ENCODE data around the gene SND1.

Gene SND1

GRCh38 chr7:127651556-127652332 is at the start of gene SND1:
SND1 (plus strand) TSS chr7:127652194; CDS start chr7:127652374, 180 bp downstream.
- peak; percentile 98 for DNase-seq

GRCh38 chr7:127608446-127608845 is 43.5 kb upstream of the SND1 start:
- DNase-seq = no peak

GRCh38 chr7:127609297-127609696 is 42.7 kb upstream of the SND1 start:
- no peak for DNase-seq

GRCh38 chr7:127612263-127612662 is 39.7 kb upstream of the SND1 start:
- no peak for DNase-seq

DNA sequence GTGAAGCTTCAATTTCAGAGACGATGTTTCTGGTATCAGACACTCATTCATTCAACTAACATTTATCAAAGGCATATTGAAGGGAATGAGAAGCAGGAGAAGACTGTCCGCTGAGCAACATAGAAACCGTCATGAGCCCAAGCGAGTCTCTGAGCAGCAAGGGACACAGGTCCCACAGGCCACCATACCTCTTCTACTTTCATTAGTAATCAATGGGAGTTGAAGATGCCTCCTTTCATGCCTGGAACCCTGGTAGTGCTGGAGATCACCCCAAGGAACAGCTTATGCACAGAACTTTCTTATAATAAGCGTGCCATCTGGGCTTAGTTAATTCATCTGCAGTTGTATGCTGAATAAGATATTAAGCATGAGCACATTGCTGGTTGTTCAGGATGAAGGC is 35.3 kb upstream of the SND1 start:
- DNase-seq = no peak

DNA sequence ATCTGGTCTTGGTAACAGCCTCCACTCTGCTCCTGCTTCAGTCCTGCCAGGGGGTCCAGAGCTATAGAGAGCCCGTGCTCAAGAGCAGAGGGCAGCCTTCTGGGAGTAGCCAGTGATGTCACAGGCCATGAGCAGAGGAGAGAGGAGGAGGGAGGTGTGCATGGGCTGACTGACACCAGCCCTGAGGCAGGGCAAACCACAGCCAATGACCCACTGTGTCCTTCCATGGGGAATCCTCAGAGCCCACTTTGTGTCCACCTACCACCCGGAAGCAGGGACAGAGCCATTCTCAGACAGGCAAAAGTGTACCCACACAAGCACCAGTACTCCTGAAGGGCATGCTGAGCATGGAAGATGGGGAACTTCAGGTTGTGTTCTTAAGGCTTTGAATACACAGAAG is 34.0 kb upstream of the SND1 start, which contains the start of gene PAX4:
TSS of gene PAX4 (minus strand) at position 101 of the 400 bp plus-strand sequence. CDS start 2,214 bp downstream, outside the sequence.
- no peak for DNase-seq

- DNase-seq = no peak
Observed at GRCh38 chr7:127618775-127619174, 33.2 kb upstream of the SND1 start.

- no peak for DNase-seq
Observed at GRCh38 chr7:127619681-127620405, 32.2 kb upstream of the SND1 start.

- no peak for DNase-seq
Observed at GRCh38 chr7:127620406-127621233, 31.4 kb upstream of the SND1 start.

DNA sequence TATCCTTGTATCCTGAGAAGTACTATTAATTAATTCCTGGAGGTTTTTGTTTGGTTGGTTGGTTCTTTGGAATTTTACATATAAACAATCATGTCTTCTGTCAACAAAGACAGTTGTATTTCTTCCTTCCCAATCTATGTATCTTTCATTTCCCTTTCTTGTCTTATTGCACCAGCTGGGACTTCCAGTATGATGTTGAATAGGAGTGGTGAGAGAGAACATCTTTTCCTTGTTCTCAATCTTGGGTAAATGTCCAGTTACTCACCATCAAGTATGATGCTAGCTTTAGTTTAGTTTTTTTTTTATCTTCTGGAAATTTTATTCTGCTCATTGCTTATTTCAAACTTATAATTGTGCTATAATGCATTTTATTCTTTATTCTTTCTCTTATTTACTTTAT is 26.7 kb upstream of the SND1 start:
- no peak for DNase-seq

DNA sequence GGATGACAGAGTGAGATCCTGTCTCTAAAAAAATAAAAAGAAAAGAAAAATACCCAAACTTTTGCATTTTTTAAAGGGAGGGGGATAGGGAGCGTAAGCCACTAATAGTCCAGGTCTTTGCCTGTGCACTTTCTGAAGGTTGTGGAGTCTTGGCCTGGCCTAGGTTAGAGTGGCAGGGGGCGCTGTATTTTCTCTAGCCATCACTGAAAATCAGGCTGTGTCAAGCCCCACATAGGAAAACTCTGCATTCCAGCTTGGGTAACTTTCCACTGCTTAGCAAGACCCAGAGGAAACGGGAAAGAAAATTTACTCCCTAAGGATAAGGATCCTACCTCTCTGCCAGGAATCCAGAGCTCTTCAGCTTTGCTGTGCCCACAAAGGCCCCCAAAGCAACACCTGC is 23.5 kb upstream of the SND1 start:
- DNase-seq = no peak

GRCh38 chr7:127629268-127629854 is 22.6 kb upstream of the SND1 start:
- no peak for DNase-seq

DNA sequence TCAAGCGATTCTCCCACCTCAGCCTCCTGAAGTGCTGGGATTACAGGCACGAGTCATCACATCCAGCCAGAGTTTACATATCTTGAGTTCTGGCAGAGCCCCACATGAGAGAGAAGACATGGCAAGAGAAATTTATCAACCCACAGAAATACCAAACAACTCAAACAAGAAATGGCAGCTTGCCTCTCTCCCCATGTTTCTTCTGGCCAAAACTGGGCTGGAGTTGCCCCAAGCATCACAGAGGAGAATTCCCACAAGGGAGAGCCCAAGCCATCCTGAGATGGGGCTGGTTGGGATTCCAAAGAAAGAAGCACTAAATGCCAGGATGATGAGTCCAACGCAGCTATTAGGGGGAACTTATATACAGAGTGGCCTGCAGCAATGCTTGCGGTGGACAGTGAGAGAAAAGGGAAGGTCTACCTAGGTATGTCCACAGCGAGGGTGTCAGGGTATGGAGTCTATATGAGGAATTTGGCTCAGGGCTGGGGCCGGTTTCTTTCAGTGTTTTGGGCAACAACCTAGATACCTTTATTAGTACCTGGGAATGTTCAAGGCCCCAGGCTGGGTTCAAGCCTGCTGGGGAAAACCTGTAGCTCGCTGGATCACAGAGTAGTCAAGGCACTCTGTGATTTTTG is 19.6 kb upstream of the SND1 start:
- DNase-seq = no peak

DNA sequence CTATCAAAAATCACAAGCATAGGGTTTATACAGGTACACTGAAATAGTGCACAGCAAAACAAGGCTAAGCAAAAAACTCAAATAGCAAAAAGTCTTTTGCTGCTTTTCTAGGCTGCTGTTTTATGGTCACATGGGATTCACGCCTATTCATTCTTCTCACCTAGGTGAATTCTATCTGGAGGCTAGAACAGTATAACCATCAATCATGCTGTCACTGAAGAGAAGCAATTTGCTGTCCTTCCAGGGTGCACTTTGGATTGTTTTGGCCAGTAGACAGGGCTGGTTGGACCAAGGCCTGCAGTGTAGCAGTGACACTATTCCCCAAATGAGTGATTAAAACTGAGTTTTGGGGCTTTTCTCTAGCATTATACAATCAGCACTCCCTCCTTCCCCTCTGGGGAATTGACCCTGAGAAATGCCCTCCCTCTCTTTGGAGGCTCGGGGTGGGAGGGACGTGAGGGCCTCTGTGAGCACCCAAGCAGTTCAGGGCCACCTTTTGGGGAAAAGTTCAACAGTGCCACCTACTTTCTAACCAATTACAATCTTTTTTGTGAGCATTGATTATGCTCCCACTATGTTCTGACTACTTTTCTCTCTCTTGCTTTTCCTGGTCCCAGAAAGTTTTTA is 16.2 kb upstream of the SND1 start:
- DNase-seq = no peak

DNA sequence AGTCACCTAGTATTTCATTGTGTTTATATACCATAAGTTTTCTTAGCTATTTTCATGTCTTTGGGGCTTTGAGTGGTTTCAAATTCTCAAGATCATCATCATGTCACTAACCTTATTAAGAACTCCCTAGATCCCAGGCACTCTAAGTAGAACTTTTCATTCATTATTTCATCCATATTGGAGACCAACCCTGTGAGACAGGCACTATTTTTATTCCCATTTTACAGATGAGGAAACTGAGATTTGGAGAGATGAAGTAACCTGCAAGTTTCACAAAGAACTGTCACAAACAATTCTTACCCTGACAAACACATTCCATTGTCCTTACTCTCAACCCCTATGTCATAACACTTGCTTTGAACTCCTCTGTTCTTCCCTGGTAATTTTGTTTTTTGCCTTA is 13.8 kb upstream of the SND1 start:
- DNase-seq = no peak

DNA sequence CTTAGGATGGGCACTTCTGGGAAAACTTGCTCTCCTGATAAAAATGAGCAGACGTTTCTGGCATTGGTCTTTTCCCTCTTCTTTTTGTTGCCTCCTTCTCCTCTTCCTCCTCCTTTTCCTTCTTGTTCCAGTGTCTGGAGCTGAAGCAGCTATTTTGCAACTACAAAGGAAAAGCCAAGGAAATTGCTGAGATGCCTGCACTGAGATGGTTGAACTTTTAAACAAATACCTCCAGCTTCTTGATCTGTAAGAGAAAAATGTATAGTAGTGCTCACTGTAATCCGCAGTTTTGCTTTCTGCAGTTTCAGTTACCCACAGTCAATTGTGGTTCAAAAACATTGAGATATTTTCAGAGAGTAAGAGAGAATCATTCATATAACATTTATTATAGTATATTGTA is 7.5 kb upstream of the SND1 start:
- DNase-seq = no peak

- DNase-seq = no peak
Observed at GRCh38 chr7:127647636-127648035, 4.4 kb upstream of the SND1 start.

- no peak for DNase-seq
Observed at GRCh38 chr7:127648986-127649385, 3.0 kb upstream of the SND1 start.

DNA sequence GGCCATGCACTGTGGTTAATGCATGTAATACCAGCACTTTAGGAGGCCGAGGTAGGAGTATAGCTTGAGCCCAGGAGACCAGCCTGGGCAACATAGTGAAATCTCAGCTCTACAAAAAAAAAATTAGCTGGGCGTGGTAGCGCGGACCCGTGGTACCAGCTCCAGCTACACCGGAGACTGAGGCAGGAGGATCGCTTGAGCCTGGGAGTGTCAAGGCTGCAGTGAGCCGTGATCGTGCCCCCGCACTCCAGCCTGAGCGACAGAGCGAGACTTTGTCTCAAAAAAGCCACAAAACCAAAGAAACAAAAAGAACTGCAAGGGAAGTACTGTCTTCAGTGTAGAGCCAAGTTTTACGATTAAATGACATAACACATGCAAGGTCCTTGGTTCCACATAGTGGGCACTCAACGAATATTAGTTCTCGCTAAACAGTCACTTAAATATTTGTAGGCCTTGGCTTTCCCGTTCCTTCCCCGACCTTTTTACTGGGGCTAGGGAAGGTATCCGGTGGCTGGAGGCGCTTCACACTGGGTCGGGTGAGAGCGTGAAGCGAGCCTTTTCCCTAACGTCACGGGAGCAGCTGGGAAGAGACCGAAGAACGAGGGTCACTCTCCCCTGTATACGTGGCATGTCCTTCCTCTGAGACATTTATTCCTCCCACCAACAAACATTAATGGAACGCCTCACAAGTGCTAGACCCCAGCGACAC is 993 bp upstream of the SND1 start:
- no peak for DNase-seq

- no peak for DNase-seq
Observed at GRCh38 chr7:127652333-127653248, 597 bp downstream of the SND1 start.
